HG02840 (cell line): ENCODE data around the gene BRD7.

Source experiments
- ATAC-seq: cut with Tn5 transposase; IDR thresholded peaks from one replicate; pipeline ENCODE4 v1.9.1; 2021; ENCODE audit warnings: mild to moderate bottlenecking, moderate library complexity, moderate number of reproducible peaks; ENCODE audit not compliant: unreplicated experiment, low FRiP score

Gene BRD7

DNA sequence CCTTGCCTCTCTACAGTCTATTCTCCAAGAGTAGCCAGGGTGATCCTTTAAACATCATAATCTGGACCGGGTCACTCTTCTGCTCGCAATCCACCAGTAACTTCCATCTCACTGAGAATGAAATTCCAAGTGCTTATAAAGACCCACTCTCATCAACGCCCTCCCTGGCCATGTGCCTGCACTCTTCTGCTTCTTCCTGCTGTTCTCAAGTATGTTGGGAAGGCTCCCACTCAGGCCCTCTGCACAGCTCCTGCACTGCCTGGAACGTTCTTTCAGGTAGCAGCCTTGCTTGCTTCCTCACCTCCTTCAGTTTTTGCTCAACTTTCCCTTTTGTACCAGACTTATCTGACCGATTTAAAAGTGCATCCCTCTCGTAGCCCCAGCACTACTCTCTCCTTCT, 44.4 kb downstream of the BRD7 start:
- ATAC-seq: no peak

DNA sequence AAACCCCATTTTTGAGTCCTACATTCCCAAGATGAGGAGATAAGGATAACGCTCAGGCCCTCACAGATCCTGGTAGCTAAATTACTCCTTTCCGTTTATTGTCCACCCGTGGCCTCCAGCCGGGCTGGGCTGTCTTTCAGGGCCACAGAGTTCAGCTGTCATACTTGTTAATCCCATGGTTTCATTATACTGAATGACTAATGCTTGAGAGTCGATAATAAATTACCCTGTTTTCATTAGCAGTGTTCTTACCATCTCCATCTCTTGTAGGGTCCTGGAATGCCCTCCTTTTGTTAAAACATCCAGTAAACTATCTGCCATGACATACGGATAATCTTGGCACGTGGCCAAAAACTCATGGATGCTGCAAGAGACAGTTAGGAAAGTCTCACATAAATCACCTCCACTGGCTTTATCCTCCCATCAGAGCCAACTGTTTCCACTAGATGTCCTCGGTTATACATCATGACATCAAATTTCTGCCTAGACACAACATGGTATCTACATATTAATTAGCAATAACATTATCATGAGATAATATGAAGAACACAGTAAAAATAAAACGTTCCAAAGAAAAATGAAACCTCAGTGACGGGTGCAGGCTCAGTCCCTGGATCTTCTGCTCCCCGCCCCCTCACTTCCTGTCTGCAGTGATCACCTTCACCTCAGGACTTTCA, 45.3 kb downstream of the BRD7 start:
- ATAC-seq: no peak

DNA sequence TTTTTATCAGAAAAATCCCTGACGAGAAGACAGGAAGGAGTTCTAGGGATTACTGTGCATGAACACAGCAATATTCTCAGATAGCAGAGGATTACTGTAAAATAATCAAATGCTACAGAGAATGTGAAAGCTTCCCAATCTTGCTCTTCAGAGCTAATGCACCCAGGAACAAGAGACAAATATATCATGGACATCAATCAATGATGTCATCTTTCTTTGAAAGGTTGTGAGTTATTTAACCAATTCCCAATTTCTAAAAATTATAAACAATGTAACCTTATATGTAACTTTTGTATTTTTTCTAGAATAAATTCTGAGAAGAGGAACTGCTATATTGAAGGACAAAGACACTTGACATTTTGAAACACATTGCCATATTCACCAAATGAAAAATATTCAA, 46.5 kb downstream of the BRD7 start:
- no peak for ATAC-seq

DNA sequence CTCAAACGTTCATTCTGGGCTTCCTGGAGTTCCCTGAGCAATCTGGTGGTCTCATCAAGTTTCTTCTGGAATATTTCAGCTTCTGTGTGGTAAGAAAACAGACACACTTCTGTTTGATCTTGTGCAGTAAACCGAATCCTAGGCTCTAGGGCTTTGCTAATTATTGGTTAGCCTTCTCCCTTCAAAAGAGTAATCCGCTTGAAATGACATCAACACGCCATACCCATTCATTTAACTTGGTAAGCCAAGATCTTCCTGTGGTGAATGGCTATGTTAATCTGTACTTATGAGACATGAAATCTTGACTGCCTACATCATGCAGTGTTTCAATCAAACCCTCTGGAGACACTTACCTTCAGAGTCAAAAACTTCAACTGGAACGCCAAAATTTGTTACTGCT, 48.5 kb downstream of the BRD7 start:
- no peak for ATAC-seq

DNA sequence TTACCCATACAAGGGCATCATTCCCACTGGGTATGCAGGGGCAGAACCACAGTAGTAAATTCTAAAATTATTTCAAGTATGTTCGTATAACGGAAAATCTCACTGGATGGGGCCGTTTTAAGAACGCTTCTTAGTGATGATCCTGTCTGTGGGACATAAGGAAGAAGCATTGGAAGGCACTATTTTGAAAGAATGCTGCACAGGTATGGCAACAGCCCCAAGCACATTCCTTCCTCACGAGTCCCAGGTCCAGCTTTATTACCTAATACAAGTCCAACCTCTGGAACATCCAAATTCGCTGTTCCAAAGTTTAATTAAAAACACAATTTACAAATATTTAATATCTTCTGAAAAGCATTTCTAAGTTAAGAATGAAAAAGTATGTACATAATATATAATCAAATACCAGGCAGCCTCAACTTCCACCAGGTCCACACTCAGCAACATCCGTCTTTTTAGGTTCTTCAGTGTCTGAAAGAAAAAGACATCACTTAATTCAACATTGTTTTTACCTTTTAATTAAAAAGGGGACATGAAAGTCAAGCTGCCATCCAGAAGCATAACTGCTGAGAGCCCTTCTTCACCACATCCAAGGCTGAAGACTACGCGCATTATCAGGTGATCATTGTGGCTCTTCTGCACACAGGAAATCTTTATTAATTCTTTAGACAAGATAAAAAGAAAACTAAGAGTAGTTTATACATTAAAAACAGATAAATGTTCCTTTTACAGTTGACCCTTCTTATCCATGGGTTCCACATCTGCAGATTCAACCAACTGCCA, 49.8 kb downstream of the BRD7 start:
- ATAC-seq: no peak

DNA sequence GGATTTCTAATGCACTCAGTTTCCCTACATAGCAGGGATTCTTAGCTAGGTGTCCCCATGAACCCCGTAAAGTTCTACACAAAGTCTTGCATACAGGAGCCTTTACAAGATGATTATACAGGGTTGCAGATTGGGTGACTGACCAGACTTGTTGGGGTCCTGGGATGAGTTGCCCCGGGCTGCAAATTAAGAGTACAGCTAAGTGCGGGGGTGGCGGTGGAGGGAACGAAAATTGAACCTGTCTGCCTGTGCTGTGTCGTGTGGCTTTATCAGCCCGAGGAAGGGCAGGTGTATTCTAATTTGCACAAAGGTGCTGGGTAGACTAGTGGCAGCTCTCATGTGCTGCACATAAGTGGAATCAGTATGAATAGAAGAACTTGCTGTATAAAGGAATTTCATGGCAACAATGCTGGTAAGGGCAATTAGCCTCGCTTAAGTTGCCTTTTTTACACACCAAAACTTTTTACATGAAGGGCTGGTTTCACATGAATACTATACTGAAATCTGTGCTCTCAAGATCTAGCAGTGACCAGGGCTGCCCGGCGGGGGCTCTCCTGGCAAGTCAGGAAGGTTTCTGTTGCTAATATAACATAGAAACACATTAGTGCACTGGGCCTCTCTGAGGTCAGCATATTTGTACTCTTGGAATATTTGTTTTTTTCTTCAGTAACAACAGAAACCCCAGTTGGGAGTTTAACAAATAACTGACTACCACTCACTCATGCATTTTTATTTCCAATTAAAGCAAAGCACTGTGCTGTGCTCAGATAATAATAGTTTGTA, 51.7 kb downstream of the BRD7 start:
- ATAC-seq: no peak

DNA sequence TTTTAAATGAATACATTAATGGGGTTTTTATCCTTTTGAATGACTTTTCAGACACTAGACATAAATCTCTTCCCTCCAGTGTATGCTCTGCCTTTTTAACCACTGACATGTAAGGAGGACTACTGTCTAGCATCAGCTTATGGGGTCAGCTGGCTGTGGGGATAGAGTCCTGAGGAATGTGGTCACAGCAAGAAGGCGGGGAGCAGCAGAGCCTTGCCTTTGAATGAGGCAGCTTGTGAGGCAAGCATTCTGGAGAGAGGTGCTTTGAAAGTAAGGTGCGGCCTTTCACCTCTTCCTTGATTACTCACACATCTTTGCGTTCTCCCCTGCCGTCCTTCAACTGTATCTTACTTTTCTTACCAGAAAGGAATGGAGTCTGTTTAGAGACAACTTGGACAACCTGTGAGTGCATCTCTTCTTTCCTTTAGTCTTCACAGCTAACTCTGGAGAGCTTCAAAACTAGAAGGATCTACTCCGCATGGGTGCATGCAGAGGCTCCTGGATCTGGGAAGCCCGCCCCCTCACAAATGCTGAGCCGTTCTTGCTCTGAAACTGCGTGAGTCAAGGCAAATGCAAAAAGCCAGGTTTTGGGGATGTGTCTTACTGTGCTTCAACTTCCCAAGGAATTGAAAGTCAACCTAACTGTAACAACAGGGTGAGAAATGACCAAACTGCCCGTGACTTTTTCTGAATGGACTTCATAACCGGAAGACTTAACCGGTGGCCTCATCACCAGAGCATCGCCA, 52.5 kb downstream of the BRD7 start:
- no peak for ATAC-seq

DNA sequence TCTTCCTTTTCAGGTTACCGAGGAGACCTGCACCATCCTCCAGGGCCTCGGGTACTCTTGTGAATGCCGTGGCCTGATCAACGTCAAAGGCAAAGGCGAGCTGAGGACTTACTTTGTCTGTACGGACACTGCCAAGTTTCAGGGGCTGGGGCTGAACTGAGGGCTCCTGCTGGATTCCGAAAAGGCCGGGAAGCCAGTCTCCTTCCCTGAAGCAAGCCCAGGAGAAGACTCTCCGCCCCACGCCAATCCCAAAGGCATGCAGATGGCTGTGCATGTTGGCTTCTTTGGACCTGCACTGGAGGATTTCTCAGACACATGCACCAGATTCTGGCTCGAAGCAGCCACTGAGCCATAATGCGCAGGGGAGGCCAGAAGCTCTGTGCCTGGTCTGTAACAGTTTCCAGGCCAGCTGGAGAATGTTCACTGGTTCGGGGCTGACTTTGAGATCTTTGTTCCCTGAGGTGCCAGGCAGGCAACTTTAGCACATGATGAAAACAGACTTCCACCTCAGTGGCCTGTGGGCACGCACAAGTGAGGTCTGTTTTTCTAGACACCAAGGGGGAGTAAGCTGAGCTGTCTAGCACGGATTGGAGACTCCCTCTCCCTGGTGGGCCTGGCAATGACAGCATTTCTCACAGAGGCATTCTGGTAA, 53.3 kb downstream of the BRD7 start:
- no peak for ATAC-seq

DNA sequence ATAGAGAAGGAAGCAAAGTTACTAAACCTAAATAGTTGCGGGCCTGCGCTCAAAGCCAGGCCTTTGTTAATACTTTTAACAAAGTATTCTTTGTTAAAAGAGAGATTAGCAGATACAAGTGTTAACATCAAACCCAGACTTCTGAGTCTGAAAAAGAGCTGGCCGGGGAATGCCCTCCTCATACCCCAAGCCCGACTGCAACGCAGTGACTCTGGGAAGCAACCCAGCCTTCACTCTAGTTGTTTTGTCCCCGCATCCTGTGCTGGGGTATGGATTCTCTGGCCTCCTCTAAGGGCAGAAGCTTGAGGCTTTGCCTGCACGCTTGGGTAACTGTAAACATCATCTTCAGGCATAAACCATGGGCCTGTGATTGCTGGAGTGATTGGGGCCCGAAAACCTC, 54.1 kb downstream of the BRD7 start:
- no peak for ATAC-seq

DNA sequence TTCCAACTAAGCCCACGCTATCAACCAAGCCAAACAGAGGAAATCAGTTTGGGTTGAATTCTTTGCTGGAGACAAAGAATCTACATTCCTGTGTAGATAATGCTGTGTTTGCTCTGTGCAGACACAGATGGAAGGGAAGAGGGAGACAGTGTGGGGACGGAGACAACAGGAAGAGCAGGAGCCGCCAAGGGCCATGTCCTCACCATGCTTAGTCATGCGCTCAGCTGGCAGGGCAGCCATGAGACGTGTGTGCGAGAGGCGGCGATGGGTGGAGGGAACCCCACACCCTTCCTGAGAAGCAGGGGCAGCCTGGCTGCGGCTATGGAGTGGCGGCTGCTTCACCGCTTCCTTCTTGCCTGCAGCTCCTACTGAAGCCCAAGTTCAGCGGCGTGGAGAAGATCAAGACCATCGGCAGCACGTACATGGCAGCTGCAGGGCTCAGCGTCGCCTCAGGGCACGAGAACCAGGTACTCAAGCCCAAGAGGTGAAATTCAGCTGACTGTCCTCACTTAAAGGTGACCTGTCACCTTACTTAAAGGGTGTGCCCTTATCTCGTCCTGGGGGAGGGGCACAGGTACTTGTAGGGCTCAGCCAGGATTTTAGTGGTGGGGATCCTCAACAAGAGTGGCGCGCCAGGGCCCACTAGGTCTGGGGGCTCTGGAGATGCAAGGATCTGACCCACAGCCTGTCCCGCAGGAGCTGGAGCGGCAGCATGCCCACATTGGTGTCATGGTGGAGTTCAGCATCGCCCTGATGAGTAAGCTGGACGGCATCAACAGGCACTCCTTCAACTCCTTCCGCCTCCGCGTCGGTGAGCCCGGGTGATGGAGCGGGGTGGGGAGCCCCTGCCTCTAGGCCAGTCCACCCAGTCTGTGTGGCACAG, 55.0 kb downstream of the BRD7 start:
- ATAC-seq: no peak

DNA sequence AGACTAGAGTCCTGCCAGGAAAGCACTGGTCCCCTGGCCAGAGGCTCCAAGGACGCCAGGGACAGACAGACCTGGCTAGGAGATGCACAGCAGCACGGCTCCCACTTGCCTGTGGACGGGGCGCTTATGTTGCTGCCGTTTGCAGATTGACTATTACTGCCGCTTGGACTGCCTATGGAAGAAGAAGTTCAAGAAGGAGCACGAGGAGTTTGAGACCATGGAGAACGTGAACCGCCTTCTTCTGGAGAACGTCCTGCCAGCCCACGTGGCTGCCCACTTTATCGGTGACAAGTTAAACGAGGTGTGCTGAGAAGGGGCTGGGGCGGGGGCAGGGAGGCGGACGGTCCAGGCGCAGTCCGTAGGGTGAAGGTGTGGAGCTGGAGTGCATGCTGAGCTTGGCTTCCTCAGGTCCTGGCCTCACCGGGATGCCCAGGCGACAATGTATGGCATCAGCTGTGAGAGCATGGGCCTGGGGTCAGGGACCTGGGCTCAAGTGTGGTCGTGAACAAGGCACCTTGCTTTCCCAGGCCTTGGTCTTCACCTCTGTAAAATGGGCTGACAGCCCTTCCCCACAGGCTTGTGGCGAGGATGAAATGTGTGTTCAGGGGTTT, 56.8 kb downstream of the BRD7 start:
- ATAC-seq: no peak

DNA sequence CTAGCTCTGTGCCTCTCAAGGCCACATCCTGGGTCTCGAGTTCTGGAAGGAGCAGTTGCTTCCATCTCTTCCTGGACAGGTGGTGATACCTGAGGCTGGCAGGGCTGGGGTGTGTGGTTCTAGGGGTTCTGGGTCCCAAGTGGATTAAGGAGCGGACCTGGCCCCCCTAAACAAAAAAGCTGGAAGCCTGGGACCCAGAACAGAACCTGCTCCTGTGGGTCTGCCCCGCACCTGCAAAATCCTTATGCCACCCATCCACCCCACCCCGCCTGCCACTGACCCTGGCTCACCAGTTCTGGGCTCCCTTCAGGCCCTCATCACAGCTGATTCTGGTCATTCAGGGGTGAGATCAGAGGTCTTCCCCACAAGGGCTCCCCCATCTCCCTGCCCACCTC, 57.7 kb downstream of the BRD7 start:
- no peak for ATAC-seq

DNA sequence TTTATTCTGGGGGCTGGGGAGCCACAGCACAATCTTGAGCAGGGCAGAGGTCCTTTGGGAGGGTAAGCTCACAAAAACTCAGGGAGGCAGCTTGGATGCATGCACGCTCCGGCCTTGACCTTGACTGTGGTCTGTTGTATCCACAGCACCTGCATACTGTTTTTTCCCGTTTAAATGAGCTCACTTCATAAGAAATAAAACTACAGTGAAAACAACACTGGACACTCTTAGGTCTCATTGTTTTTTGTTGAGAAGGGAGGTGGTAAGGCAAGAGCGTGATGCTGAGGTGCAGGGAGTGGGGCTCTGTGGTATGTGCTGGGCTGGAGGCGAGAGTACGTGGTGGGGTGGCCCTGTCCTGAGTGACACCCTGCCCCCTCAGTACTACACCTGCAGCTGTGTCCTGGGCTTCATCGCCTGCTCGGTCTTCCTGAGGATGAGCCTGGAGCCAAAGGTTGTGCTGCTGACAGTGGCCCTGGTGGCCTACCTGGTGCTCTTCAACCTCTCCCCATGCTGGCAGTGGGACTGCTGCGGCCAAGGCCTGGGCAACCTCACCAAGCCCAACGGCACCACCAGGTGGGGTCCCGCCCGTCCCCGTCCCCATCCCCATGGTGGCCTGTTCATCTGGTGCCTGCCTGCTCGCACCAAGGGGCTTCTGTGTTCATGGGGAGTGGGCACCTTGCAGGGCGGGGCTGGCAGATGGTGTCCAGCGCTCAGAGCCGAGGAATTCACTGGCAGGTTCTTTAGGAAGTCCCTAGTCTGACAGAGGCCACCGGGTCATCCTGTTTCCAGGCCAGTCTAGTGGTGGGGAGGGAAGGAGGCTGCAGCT, 58.3 kb downstream of the BRD7 start:
- no peak for ATAC-seq

DNA sequence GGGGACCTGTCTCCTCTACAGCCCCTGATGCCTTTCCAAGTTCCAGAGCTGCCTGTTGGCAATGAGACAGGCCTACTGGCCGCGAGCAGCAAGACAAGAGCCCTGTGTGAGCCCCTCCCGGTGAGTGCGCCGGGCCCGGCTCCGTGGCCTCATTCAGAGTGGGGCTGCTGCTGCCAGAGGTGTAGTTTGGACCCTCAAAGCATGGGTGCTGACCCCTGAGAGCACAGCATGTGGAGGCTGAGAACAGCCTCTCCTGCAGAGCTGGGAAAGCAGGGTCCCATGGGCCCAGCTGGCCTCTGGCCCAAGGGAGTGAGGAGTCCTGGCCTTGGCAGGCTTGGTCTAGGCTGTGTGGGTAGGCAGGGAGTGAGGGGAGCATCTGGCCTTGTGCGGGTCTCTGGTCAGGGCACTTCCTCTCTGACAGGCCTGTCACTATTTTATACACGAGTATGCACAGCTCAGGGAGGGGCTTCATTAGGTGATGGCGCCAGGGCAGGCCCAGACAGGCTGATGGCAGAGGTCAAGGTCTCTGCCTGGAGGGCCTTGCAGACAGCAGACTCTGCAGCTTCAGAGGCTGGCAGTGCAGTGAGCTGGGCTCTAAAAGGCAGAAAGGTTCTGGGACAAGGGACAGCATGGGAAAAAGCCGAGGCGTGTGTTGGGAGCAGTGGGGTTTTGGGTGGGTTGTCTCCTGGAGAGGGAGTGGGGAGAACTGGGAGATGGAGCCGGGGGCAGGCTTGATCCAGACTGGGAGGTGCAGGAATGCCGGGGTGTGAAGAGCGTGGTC, 59.1 kb downstream of the BRD7 start:
- no peak for ATAC-seq

DNA sequence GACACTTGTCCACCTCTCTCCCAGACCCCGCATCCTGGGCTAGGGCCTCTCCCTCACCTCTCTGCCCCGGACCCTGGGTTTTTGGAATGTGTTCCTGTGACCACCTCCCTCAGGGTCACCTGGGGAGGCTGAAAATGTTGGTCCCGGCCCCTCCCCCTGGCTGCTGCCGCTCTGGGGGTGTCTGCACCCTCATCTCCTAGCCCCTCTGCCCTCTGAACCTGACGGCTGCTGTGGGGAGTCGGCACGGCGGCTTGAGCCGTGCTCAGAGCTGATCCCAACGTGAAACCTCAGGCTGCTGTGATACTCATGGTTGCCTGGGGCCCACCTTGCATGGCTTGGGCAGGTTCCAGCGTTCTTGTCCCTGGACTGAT, 59.6 kb downstream of the BRD7 start:
- no peak for ATAC-seq

DNA sequence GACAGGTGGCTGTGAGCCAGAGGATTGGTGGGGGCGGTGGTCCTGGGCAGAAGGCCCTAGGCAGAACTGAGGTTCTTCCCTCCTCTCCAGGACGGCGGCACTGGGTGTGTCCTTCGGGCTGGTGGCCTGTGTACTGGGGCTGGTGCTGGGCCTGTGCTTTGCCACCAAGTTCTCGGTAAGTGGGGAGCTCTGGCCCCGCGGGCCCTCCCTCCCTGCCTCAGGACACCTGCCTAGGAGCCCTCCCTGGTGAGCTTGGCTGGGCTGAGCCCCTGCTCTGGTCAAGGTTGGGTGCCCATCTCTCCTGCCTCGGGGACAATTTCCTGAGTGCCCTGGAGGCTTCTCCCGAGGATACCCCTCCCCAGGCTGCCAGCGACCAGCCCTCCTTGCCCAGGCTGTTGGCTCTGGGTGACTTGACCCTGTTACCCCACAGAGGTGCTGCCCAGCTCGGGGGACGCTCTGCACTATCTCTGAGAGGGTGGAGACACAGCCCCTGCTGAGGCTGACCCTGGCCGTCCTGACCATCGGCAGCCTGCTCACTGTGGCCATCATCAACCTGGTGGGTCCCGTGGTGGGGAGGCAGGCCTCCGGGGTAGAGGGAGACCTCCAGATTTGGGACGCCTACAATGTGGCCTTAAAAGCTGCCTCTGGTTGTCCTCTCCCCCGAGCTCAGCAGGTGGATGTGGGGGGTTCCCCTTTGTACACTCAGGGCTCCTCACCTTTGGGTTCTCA, 60.4 kb downstream of the BRD7 start:
- ATAC-seq: no peak

DNA sequence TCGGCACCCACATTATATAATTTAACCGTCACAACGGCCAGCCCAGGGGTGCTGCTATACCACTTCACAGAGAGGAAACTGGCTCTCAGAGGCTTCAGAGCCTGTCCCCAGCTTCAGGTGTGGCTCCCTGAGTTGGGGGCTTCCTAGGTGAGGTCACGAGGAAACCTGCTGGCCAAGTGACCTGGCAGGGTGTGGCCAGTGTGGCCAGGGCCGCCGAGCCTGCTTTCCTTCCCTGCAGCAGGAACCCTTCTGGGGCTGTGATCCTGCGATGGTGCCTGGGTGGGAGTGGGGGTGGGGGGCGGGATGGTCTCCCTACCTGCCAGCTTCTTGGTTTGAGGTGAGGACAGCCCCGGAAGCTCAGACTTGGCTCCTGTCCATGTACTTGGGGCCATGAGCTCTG, 62.5 kb downstream of the BRD7 start:
- ATAC-seq: no peak
